WTC11 (cell line): ENCODE data around the gene TRIM38. TPM values are rescaled to one million over a fixed set of nuclear protein-coding genes. Genes with fewer than 3 reads are reported as not detected.
"Not testable (repeated sequence)": the region's sequence is repeated elsewhere in the genome, so short reads cannot be mapped to it uniquely, and the experiment has no call there.

ENCODE experiments used
- ATAC-seq: fragments of 200-7000 bp; cut with Tn5 transposase; 2 replicates; pipeline ENCODE4 v1.10.0; 2021; ENCODE audit warnings: mild to moderate bottlenecking, moderate library complexity
- CTCF ChIA-PET: fragments of 300-600 bp; sonication (Branson Sonifier 250); formaldehyde crosslinking; loops from one replicate; lab custom pipeline; 2021; ENCODE audit warnings: antibody characterized with exemption; lab: Charles Lee
- POLR2A ChIA-PET: fragments of 350-600 bp; sonication (Branson Sonifier 250); formaldehyde crosslinking; loops from one replicate; lab custom pipeline; 2021; ENCODE audit warnings: antibody characterized with exemption; lab: Charles Lee
- DNase-seq: peaks from one replicate; pipeline ENCODE4 v3.0.0; 2021; ENCODE audit warnings: low spot score
- H3K27ac Mint-ChIP-seq: 2 replicates; pipeline ENCODE4 v1.8.0; 2021; ENCODE audit warnings: mixed read lengths
- H3K27me3 Mint-ChIP-seq: 2 replicates; pipeline ENCODE4 v1.8.0; 2021; ENCODE audit warnings: low read depth, mild to moderate bottlenecking, moderate library complexity, mixed read lengths
- H3K36me3 Mint-ChIP-seq: 2 replicates; pipeline ENCODE4 v1.8.0; 2021; ENCODE audit warnings: mixed read lengths
- H3K4me1 Mint-ChIP-seq: 2 replicates; pipeline ENCODE4 v1.8.0; 2022; ENCODE audit warnings: mixed read lengths
- H3K4me3 Mint-ChIP-seq: 2 replicates; pipeline ENCODE4 v1.8.0; 2021; ENCODE audit warnings: mild to moderate bottlenecking, moderate library complexity, mixed read lengths
- H3K9me3 Mint-ChIP-seq: 2 replicates; pipeline ENCODE4 v1.8.0; 2021; ENCODE audit warnings: mixed read lengths
- CBFB ChIP-seq: sonication (generic); formaldehyde crosslinking; IDR thresholded peaks from 2 replicates; pipeline ENCODE4 v1.8.1; 2022; ENCODE audit warnings: mild to moderate bottlenecking, low read depth, missing genetic modification reagents
- CTCF ChIP-seq: fragments of 200-600 bp; IDR thresholded peaks from 2 replicates; pipeline ENCODE4 v1.8.0; 2022; ENCODE audit warnings: antibody characterized with exemption
- ESRRA ChIP-seq: sonication (generic); formaldehyde crosslinking; IDR thresholded peaks from 2 replicates; pipeline ENCODE4 v1.8.1; 2022; ENCODE audit warnings: mild to moderate bottlenecking, missing genetic modification reagents, borderline replicate concordance
- FOXP4 ChIP-seq: sonication (generic); formaldehyde crosslinking; IDR thresholded peaks from 2 replicates; pipeline ENCODE4 v1.8.0; 2022; ENCODE audit warnings: mild to moderate bottlenecking, missing genetic modification reagents
- HMGXB4 ChIP-seq: sonication (generic); formaldehyde crosslinking; IDR thresholded peaks from 2 replicates; pipeline ENCODE4 v1.8.1; 2023; ENCODE audit warnings: mild to moderate bottlenecking, moderate library complexity, missing genetic modification reagents
- IRF2 ChIP-seq: sonication (generic); formaldehyde crosslinking; IDR thresholded peaks from 2 replicates; pipeline ENCODE4 v1.8.0; 2022; ENCODE audit warnings: low read depth, missing genetic modification reagents, borderline replicate concordance
- NFE2L1 ChIP-seq: sonication (generic); formaldehyde crosslinking; IDR thresholded peaks from 2 replicates; pipeline ENCODE4 v1.8.1; 2023; ENCODE audit warnings: missing genetic modification reagents
- STAT6 ChIP-seq: sonication (generic); formaldehyde crosslinking; conservative IDR thresholded peaks from 2 replicates; pipeline ENCODE4 v1.8.1; 2023; ENCODE audit warnings: mild to moderate bottlenecking, low read depth, missing genetic modification reagents, moderate library complexity
- ZBTB43 ChIP-seq: sonication (generic); formaldehyde crosslinking; IDR thresholded peaks from 2 replicates; pipeline ENCODE4 v1.8.1; 2023; ENCODE audit warnings: mild to moderate bottlenecking, missing genetic modification reagents
- ZNF671 ChIP-seq: fragments of 250-450 bp; sonication (Bioruptor Pico); IDR thresholded peaks from 2 replicates; pipeline ENCODE4 v1.8.0; 2021; ENCODE audit warnings: mild to moderate bottlenecking
- total RNA-seq: library from RNA; stranded (reverse); gene quantifications from 3 replicates; pipeline ENCODE4 v1.2.3, GENCODE V29; 2021

The TRIM38 gene
- total RNA-seq, 1 experiment from 2014 or later: 1.6 TPM

GRCh38 chr6:26003102-26003694 lies 40.6 kb downstream of the TRIM38 start:
- H3K27me3 Mint-ChIP-seq: no peaks in the 10 kb centered on the region; the same call in 1 of the 2 replicates
- ATAC-seq (peak; percentile 50), DNase-seq (peak; percentile 77)
- ChIA-PET POLR2A (no interaction called here), CTCF (interaction anchor here (1.2 to 1.6 kb wide), 4 partner anchors 11 to 109 kb away, joined by 3 to 7 read pairs (median 4); no protein-coding TSS in a partner anchor)
- peaks cover 53% of the 10 kb centered on the region for H3K4me1 Mint-ChIP-seq
- no peak overlapping the region for H3K27ac Mint-ChIP-seq
- no peak overlapping the region for H3K4me3 Mint-ChIP-seq
- H3K36me3 Mint-ChIP-seq: peaks cover 1% of the 10 kb centered on the region
- H3K9me3 Mint-ChIP-seq: no peaks in the 10 kb centered on the region
- TF ChIP-seq CBFB (CRISPR knock-in tag) (no peak), CTCF (peak; percentile 50; the same call in 1 of the 2 replicates), STAT6 (CRISPR knock-in tag) (no peak)

- DNase-seq (no peak), ATAC-seq (peak; percentile 48; the same call in 1 of the 2 replicates)
- no peaks in the 10 kb centered on the region for H3K9me3 Mint-ChIP-seq
- ChIA-PET CTCF (interaction anchor here (0.6 to 2.3 kb wide), 5 partner anchors 10 to 126 kb away, joined by 3 to 13 read pairs (median 3); a partner anchor contains a TSS), POLR2A (interaction anchor here (1.1 to 1.7 kb wide), 2 partner anchors 11 to 15 kb away, joined by 3 to 4 read pairs; a partner anchor contains a TSS)
- H3K27me3 Mint-ChIP-seq: no peaks in the 10 kb centered on the region
- peaks cover 23% of the 10 kb centered on the region for H3K4me1 Mint-ChIP-seq
- no peak overlapping the region for H3K4me3 Mint-ChIP-seq
- TF ChIP-seq ZBTB43 (CRISPR knock-in tag) (no peak), HMGXB4 (CRISPR knock-in tag) (no peak), FOXP4 (CRISPR knock-in tag) (no peak), IRF2 (CRISPR knock-in tag) (no peak), NFE2L1 (CRISPR knock-in tag) (no peak), ZNF671 (CRISPR knock-in tag) (no peak), ESRRA (no peak)
- no peaks in the 10 kb centered on the region for H3K36me3 Mint-ChIP-seq
- H3K27ac Mint-ChIP-seq: no peak overlapping the region
Observed at GRCh38 chr6:26006086-26006939, 43.7 kb downstream of the TRIM38 start.

- not testable (repeated sequence) for H3K9me3 Mint-ChIP-seq, ATAC-seq, H3K27me3 Mint-ChIP-seq, H3K36me3 Mint-ChIP-seq, H3K4me3 Mint-ChIP-seq, H3K27ac Mint-ChIP-seq, DNase-seq
- ChIA-PET POLR2A (interaction anchor here (1.7 kb wide), 1 partner anchor 14 kb away, joined by 4 read pairs; a partner anchor contains a TSS), CTCF (interaction anchor here (0.6 to 2.3 kb wide), 3 partner anchors 10 to 127 kb away, joined by 3 to 13 read pairs (median 3); no protein-coding TSS in a partner anchor)
- H3K4me1 Mint-ChIP-seq: peaks cover 22% of the 10 kb centered on the region
Observed at GRCh38 chr6:26006940-26007305, 44.3 kb downstream of the TRIM38 start.
